GM21381 (cell line): ENCODE results near the gene C5orf58.
"Not testable (repeated sequence)": the region's sequence is repeated elsewhere in the genome, so short reads cannot be mapped to it uniquely, and the experiment has no call there.

Experiments
- ATAC-seq: cut with Tn5 transposase; IDR thresholded peaks from one replicate; pipeline ENCODE4 v1.9.1; 2021; ENCODE audit warnings: mild to moderate bottlenecking, moderate library complexity; ENCODE audit not compliant: unreplicated experiment

Gene C5orf58

GRCh38 chr5:170223360-170223759 lies 9.4 kb upstream of the C5orf58 start:
- no peak for ATAC-seq

GRCh38 chr5:170223906-170224305 lies 8.9 kb upstream of the C5orf58 start:
- no peak for ATAC-seq

- ATAC-seq, result no peak
These were observed 7.3 kb upstream of the C5orf58 start for GRCh38 chr5:170225326-170226128.

DNA sequence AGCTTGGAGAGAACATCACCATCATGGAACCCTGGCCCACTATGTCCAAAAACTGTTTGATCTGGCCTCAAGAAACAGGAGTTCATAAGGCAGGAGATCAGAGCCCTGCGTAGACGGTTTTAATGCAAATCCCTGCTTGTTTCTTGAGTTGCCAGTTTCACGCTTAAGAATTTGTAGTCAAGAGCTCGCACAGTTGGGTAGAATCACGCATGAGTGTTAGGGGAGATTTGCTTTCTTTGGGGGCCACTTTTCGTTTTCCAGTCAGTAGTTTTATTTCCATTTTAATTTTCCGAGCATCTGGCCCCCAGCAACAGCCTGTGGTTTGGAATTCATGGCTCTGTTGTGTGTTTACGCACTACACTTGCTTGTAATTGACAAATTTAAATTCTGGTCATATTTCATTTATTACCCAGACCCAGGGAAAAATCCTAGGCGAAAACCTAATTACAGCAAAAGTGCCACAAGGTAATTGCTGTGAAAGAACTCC lies 6.6 kb upstream of the C5orf58 start:
- ATAC-seq, result no peak

- no peak for ATAC-seq
These were observed 6.1 kb upstream of the C5orf58 start for GRCh38 chr5:170226661-170227060.

DNA sequence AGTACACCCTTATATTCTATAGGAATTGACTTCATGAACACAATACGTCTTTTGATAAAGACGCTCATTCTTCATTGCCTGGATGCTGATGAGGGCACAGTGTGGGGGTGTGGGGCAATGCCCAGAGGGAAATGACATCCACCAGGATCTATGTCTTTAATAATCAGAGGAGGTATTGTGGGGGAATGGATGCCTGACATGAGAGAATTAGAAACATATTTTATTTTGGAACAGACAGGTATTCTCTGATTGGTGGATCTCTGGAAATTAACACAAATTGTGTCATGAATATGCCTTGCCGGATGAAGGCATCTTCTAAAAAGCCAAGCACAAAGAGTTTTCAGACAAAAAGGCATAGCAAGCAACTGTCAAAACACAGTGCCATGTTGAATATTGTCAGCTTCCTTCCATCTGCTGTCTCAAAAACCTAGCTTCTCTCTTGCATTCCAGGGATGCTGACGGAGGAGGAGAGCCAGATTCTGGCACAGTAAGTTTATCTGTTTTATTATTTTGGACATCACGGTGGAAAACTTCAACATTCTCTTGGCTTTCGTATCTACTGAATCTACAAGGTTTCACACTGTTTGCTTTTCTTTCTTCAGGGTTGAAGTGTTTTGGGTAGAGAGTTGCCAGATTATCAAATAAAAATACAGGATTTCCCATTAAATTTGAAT lies 3.9 kb upstream of the C5orf58 start:
- no peak for ATAC-seq

GRCh38 chr5:170233358-170233892 lies 640 bp downstream of the C5orf58 start:
- no peak for ATAC-seq

DNA sequence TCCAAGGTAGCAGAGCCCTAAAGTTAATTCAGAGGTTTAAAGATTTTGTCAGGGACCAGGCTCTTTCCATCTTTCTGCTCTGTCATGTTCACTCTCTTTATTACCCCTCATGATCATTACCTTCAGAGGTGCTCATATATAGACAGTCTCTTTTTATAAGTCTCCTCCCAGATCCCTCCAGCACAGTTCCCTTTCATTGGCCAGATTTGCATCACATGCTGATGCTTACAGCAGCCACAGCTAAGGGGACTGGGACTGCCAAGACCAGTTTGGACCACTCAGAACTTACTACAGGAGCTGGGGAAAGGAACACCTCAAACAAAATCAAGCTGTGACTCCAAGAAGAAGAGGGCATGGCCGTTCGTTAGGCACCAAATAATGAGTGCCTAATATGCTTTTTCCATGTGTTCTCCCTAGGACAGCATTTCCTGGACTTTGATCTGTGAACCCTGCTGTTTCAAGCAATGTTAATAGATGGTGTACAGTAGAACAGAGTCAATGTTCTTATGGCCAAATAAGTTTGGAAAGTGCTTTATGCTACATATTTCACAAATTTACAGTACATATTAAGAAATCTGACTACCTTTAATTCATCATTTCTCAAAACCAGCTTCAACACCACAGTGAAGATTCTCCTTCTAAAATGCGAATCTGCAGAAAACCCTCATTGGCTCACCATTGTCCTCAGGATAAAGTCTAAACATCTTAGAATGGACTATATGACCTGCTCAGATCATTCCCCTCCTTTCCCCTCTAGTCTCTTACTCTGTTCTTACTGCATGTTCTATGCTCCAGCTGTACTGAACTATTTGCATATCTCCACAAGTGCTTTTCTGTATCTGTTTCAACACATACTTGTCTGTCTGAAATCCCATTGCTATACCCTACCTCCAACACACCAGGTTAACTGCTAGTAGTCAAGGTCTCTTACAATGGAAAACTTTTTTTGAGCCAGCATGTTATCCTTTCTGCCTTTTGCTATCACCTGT lies 3.4 kb downstream of the C5orf58 start:
- ATAC-seq, result no peak

DNA sequence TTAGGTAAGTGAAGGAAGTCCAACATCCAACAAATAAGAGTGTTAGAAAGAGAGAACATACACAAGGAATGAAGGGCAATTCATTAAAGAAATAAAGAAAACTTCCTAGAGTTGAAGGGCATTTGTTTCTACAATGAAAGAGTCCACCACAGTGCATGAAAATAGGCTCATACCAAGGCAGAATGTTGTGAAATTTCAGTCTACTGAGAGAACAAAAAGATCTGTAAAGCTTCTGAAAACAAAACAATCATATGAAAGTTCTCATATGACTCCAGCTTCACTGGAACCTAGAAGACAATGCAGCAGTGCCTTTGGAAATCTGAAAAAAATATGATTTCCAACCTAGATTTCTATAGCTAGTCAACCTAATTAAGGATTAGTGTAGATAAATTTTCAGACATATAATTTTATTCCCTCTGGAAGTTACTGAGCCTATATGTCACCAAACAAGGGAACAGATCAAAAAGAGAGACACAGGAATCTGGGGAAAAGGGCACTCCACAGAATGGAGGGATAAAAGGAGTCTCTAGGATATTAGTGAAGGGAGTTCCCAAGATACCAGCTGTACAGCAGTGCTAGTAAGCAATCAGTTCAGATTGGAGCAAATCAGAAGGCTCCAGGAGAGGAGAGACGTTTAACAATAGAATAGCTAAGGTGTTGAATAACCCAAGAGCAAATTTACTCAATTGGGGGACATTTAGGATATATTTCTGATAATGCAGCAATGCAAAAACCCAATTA lies 5.8 kb downstream of the C5orf58 start:
- no peak for ATAC-seq

DNA sequence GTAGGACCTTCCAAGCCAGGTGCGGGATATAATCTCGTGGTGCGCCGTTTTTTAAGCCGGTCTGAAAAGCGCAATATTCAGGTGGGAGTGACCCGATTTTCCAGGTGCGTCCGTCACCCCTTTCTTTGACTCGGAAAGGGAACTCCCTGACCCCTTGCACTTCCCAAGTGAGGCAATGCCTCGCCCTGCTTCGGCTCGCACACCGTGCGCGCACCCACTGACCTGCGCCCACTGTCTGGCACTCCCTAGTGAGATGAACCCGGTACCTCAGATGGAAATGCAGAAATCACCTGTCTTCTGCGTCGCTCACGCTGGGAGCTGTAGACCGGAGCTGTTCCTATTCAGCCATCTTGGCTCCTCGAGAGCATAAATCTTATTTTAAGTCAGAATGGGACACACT lies 12.7 kb downstream of the C5orf58 start:
- ATAC-seq, result not testable (repeated sequence)

GRCh38 chr5:170246126-170246870 lies 13.5 kb downstream of the C5orf58 start:
- ATAC-seq, result no peak

- ATAC-seq, result no peak
These were observed 14.6 kb downstream of the C5orf58 start for GRCh38 chr5:170247363-170247762.

- ATAC-seq, result no peak
These were observed 15.6 kb downstream of the C5orf58 start for GRCh38 chr5:170248172-170248930.

DNA sequence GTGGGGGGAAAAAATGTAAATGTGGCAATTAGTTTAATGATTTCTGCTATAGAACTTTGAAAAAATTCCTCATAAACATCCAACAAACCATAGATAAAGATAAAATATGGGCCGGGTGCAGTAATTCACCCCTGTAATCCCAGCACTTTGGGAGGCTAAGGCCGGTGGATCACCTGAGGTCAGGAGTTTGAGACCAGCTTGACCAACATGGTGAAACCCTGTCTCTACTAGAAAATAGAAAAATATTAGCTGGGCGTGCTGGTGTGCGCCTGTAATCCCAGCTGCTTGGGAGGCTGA lies 16.1 kb downstream of the C5orf58 start:
- not testable (repeated sequence) for ATAC-seq

DNA sequence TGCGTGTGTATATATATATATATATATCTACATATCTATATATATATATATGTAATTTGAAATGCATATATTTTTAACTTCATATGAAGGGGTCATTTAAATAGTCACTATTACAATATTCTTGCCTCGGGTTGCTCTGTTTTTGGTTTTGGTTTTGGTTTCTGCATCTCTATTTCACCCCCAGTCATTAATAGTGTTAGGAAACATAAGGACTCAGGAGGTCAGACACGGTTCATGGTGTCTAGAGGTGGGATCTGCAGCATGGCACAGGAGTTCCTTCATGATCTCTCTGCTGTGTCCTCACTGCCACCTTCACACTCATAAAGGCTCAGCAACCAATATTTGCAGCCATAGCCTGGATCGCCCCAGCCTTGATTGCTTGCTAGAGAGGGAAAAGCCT lies 16.6 kb downstream of the C5orf58 start:
- ATAC-seq, result no peak

DNA sequence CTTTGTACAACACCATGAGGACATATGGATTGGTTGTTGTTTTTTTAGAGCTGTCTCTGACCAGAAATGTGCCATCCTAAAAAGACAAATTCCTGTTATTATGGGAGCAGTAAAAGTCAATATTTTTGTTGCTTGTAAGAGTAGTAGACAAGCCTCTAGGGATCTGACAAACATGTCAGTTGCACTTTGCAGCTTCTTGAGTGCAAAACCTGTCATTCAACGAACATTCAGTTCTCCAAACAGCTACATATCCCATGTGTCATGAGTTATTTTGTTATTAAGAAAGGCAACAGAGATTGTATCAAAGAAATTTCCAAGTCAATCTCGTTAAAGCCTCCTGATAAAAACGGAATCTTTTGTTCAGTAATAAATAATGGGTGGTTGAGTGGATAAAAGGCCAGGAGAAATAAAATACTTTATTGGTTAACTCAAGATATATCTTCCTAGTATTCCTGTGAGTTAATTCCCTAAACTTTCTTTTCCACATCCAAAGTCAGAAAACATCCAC lies 18.1 kb downstream of the C5orf58 start:
- ATAC-seq, result no peak

DNA sequence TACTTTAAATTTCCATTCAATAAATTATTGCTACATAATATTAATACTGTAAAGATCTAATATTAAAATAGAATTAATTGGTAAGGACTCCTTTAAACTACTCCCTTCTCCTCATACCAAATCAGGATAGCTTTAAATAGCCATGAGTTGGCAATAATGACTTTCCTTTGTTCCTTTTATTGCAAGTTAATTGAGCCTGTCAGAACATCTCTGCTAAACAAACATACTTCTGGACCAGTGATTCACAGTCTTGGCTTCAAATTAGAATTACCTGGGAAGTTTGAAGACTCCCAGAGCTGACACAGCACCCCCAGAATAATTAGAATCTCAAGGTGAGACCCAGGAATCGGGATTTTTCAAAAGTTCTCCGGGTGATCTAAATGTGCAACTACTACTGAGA lies 18.7 kb downstream of the C5orf58 start:
- ATAC-seq, result no peak

GRCh38 chr5:170252109-170252508 lies 19.3 kb downstream of the C5orf58 start:
- no peak for ATAC-seq
